ENCODE results near the gene PAM. TPM values are rescaled to one million over a fixed set of nuclear protein-coding genes. Genes with fewer than 3 reads are reported as not detected.

The PAM gene
- 1 to 10 TPM in 4 of 6 donors, under 1 TPM in 1, not detected in 1; 0.62 to 3.5 (median 1.6) TPM for polyA plus RNA-seq (ENCODE audit: low read depth in 6 of 6)

- H3K9me3 Mint-ChIP-seq = no peaks in the 10 kb centered on the region
- peaks cover 28 to 29% (median 28%) of the 10 kb centered on the region in 3 donors for H3K4me1 Mint-ChIP-seq
- no peaks in the 10 kb centered on the region for H3K36me3 Mint-ChIP-seq
- H3K27ac Mint-ChIP-seq = peak within 1 kb of the TSS; percentile 94 to 99 (median 98)
- peak; percentile 68 for DNase-seq
- ATAC-seq (ENCODE audit: low read depth in 2 of 2) = peak; percentile 62 to 63
- peaks cover 16 to 28% (median 23%) of the 10 kb centered on the region in 3 donors for H3K27me3 Mint-ChIP-seq
- peak within 1 kb of the TSS; percentile 87 to 99 (median 96) for H3K4me3 Mint-ChIP-seq
These were observed at the start of gene PAM for GRCh38 chr5:102754767-102755431. PAM (plus strand) TSS chr5:102755305; CDS start chr5:102866196, 110,891 bp downstream.

DNA sequence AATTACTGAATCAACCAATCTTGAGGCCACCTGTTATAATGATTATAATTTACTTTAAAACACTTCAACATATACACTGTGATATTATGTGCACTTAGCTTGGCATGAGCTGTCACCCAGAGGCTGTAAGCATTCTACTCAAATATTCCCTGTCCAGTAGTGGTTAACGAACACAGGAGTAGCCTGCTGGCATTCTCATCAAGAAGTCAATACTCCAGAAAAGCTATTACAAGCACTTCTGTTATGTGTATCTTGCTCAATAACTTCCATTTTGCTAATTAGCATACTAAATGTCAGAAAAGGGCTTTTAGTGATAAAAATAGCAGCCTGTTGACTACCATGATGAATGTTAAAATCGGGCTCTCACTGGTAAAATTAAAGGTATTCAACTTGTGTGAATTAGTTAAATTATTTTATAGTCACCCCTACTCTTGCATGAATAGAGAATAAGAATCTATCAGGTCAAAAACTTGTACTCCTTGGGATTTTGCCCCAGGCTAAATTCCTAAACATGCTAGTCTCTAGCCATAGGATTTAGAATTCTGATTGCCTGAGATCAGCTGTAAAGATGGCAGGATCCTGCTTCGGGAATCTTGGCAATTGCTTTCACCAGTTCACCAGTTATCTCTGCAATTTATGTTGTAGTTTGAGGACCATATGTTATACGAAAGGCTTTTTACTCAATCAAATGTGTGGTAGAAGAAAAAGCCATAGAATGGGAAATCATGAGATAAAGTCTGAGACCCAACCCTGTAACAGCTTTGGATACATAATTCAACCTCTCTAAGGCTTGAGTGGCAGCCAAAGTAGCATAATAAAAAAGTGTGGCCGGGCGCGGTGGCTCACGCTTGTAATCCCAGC is 43.4 kb upstream of the PAM start:
- no peaks in the 10 kb centered on the region for H3K27me3 Mint-ChIP-seq
- ATAC-seq (ENCODE audit: low read depth in 2 of 2) (no peak), DNase-seq (no peak)
- no peak overlapping the region for H3K27ac Mint-ChIP-seq
- no peaks in the 10 kb centered on the region for H3K36me3 Mint-ChIP-seq
- H3K4me1 Mint-ChIP-seq = peaks cover 0 to 6% (median 0%) of the 10 kb centered on the region in 3 donors
- H3K9me3 Mint-ChIP-seq = peaks cover 0 to 7% (median 4%) of the 10 kb centered on the region in 7 donors
- H3K4me3 Mint-ChIP-seq = no peak overlapping the region

DNA sequence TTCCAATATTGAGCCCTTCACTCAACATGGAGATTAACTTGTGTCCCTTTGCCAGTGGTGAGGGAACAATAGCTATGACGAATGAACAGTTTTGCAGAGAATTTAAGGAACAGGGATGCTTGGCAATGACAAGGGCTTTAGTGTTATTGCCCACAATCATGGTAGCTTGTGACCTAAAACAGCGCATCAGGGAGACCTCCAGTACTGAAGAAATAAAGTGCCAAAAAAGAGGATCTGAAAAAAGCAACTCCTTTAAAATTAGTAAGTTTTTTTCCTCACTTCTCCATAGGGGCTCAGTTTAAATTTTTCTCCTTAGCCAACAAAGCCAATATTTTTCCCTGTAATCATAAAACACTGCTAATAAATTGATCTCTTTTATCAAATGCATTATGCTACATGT is 41.8 kb upstream of the PAM start:
- no peaks in the 10 kb centered on the region for H3K36me3 Mint-ChIP-seq
- ATAC-seq (ENCODE audit: low read depth in 2 of 2) (no peak), DNase-seq (no peak)
- H3K4me1 Mint-ChIP-seq = peaks cover 0 to 6% (median 0%) of the 10 kb centered on the region in 3 donors
- H3K4me3 Mint-ChIP-seq = no peak overlapping the region
- H3K27ac Mint-ChIP-seq = no peak overlapping the region
- no peaks in the 10 kb centered on the region for H3K27me3 Mint-ChIP-seq
- H3K9me3 Mint-ChIP-seq = peaks cover 0 to 7% (median 4%) of the 10 kb centered on the region in 7 donors

GRCh38 chr5:102713682-102714231 is 41.3 kb upstream of the PAM start:
- no peak for ATAC-seq (ENCODE audit: low read depth in 2 of 2)
- no peak overlapping the region for H3K4me3 Mint-ChIP-seq
- no peaks in the 10 kb centered on the region for H3K27me3 Mint-ChIP-seq

GRCh38 chr5:102715082-102715807 is 39.9 kb upstream of the PAM start:
- ATAC-seq (ENCODE audit: low read depth in 2 of 2) (no peak), DNase-seq (no peak)
- no peaks in the 10 kb centered on the region for H3K36me3 Mint-ChIP-seq
- H3K4me1 Mint-ChIP-seq = peaks cover 0 to 6% (median 0%) of the 10 kb centered on the region in 3 donors
- no peaks in the 10 kb centered on the region for H3K9me3 Mint-ChIP-seq
- H3K27ac Mint-ChIP-seq = no peak overlapping the region
- no peak overlapping the region for H3K4me3 Mint-ChIP-seq
- no peaks in the 10 kb centered on the region for H3K27me3 Mint-ChIP-seq

More at GRCh38 chr5:102713682-102714231, 41.3 kb upstream of the PAM start:
- H3K36me3 Mint-ChIP-seq = no peaks in the 10 kb centered on the region
- peaks cover 0 to 6% (median 0%) of the 10 kb centered on the region in 3 donors for H3K4me1 Mint-ChIP-seq
- H3K9me3 Mint-ChIP-seq = peaks cover 0 to 6% (median 2%) of the 10 kb centered on the region in 7 donors
- no peak for DNase-seq
- H3K27ac Mint-ChIP-seq = no peak overlapping the region

- H3K36me3 Mint-ChIP-seq = no peaks in the 10 kb centered on the region
- peak overlapping the region in 1 of 6 donors; percentile 63 for H3K27ac Mint-ChIP-seq
- no peak overlapping the region for H3K4me3 Mint-ChIP-seq
- H3K27me3 Mint-ChIP-seq = no peaks in the 10 kb centered on the region
- peaks cover 0 to 6% (median 0%) of the 10 kb centered on the region in 3 donors for H3K4me1 Mint-ChIP-seq
- DNase-seq (no peak), ATAC-seq (ENCODE audit: low read depth in 2 of 2) (no peak)
- no peaks in the 10 kb centered on the region for H3K9me3 Mint-ChIP-seq
These were observed 39.1 kb upstream of the PAM start for GRCh38 chr5:102716017-102716416.

GRCh38 chr5:102718819-102719218 is 36.3 kb upstream of the PAM start:
- no peak for ATAC-seq (ENCODE audit: low read depth in 2 of 2)
- DNase-seq = no peak
- H3K27ac Mint-ChIP-seq = no peak overlapping the region
- no peak overlapping the region for H3K4me3 Mint-ChIP-seq
- peaks cover 0 to 1% (median 0%) of the 10 kb centered on the region in 3 donors for H3K4me1 Mint-ChIP-seq
- H3K27me3 Mint-ChIP-seq = peaks cover 0 to 8% (median 0%) of the 10 kb centered on the region in 3 donors
- H3K36me3 Mint-ChIP-seq = no peaks in the 10 kb centered on the region
- H3K9me3 Mint-ChIP-seq = peaks cover 0 to 10% (median 0%) of the 10 kb centered on the region in 7 donors

- Mint-ChIP-seq H3K4me3 (no peak overlapping the region), H3K27ac (no peak overlapping the region), H3K9me3 (peaks cover 0 to 10% (median 0%) of the 10 kb centered on the region in 7 donors), H3K4me1 (no peaks in the 10 kb centered on the region), H3K27me3 (peaks cover 0 to 8% (median 0%) of the 10 kb centered on the region in 3 donors), H3K36me3 (no peaks in the 10 kb centered on the region)
- ATAC-seq (ENCODE audit: low read depth in 2 of 2) = no peak
- no peak for DNase-seq
These were observed 35.2 kb upstream of the PAM start for GRCh38 chr5:102719886-102720285.

GRCh38 chr5:102720969-102721368 is 34.1 kb upstream of the PAM start:
- Mint-ChIP-seq H3K27ac (no peak overlapping the region), H3K4me1 (no peaks in the 10 kb centered on the region), H3K36me3 (no peaks in the 10 kb centered on the region), H3K27me3 (peaks cover 0 to 8% (median 0%) of the 10 kb centered on the region in 3 donors), H3K4me3 (no peak overlapping the region), H3K9me3 (peaks cover 0 to 10% (median 0%) of the 10 kb centered on the region in 7 donors)
- DNase-seq (no peak), ATAC-seq (ENCODE audit: low read depth in 2 of 2) (no peak)

- H3K27ac Mint-ChIP-seq = no peak overlapping the region
- H3K27me3 Mint-ChIP-seq = peaks cover 0 to 8% (median 0%) of the 10 kb centered on the region in 3 donors
- no peaks in the 10 kb centered on the region for H3K36me3 Mint-ChIP-seq
- H3K9me3 Mint-ChIP-seq = peaks cover 0 to 10% (median under 1%) of the 10 kb centered on the region in 7 donors
- H3K4me3 Mint-ChIP-seq = no peak overlapping the region
- no peaks in the 10 kb centered on the region for H3K4me1 Mint-ChIP-seq
- no peak for ATAC-seq (ENCODE audit: low read depth in 2 of 2)
- no peak for DNase-seq
These were observed 32.2 kb upstream of the PAM start for GRCh38 chr5:102722931-102723330.

DNA sequence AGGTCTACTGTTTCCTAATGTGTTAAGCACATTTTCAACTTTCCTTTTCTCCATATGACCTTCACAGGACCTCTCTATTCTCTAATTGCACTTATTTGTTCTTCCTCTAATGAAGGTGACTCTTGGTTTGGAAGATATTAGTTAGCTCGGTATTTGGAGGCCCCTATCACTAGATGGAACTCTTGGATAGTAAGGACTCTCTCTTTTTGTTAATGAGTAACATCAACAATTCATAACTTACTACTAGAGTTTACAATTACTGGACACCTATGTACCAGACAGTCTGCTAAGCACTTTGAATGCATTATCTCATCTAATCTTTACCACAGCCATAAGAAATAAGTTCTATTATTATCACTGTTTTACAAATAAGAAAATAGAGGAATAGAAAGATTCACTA is 23.4 kb upstream of the PAM start:
- DNase-seq (no peak), ATAC-seq (ENCODE audit: low read depth in 2 of 2) (no peak)
- peaks cover 0 to 6% (median 0%) of the 10 kb centered on the region in 7 donors for H3K9me3 Mint-ChIP-seq
- no peaks in the 10 kb centered on the region for H3K4me1 Mint-ChIP-seq
- H3K27me3 Mint-ChIP-seq = no peaks in the 10 kb centered on the region
- H3K4me3 Mint-ChIP-seq = no peak overlapping the region
- H3K36me3 Mint-ChIP-seq = no peaks in the 10 kb centered on the region
- no peak overlapping the region for H3K27ac Mint-ChIP-seq

- DNase-seq (no peak), ATAC-seq (ENCODE audit: low read depth in 2 of 2) (no peak)
- no peak overlapping the region for H3K4me3 Mint-ChIP-seq
- no peaks in the 10 kb centered on the region for H3K9me3 Mint-ChIP-seq
- H3K36me3 Mint-ChIP-seq = no peaks in the 10 kb centered on the region
- H3K27ac Mint-ChIP-seq = peak overlapping the region in 1 of 6 donors; percentile 47
- no peaks in the 10 kb centered on the region for H3K4me1 Mint-ChIP-seq
- H3K27me3 Mint-ChIP-seq = no peaks in the 10 kb centered on the region
These were observed 21.6 kb upstream of the PAM start for GRCh38 chr5:102733534-102733933.

GRCh38 chr5:102737161-102737560 is 17.9 kb upstream of the PAM start:
- H3K27ac Mint-ChIP-seq = peak overlapping the region in 1 of 6 donors; percentile 43
- DNase-seq (no peak), ATAC-seq (ENCODE audit: low read depth in 2 of 2) (no peak)
- H3K27me3 Mint-ChIP-seq = no peaks in the 10 kb centered on the region
- no peaks in the 10 kb centered on the region for H3K9me3 Mint-ChIP-seq
- H3K4me1 Mint-ChIP-seq = no peaks in the 10 kb centered on the region
- no peak overlapping the region for H3K4me3 Mint-ChIP-seq
- no peaks in the 10 kb centered on the region for H3K36me3 Mint-ChIP-seq
